K562 (cell line): ENCODE data around the gene RAB17. TPM values are rescaled to one million over a fixed set of nuclear protein-coding genes. Genes with fewer than 3 reads are reported as not detected.

Source experiments
- ATAC-seq: fragments of 200-7000 bp; cut with Tn5 transposase; 3 replicates; pipeline ENCODE4 v1.9.1; 2020; ENCODE audit warnings: moderate library complexity
- BruUV-seq: library from RNA; stranded (reverse); fragments of 400-500 nt; replicated peaks from 2 replicates; lab custom pipeline; 2021; lab: Mats Ljungman, UMichigan
- CTCF ChIA-PET: fragments of 300-600 bp; formaldehyde crosslinking; extraction: SDS; loops from one replicate; lab custom pipeline; 2021; ENCODE audit warnings: low intra/inter-chr PET ratio; lab: Yijun Ruan, JAX
- POLR2A ChIA-PET: fragments of 300-600, 350-650 bp; sonication (Branson Sonifier 250); formaldehyde crosslinking; extraction: SDS; loops from one replicate; lab custom pipeline; 2021; ENCODE audit warnings: antibody characterized with exemption, inconsistent platforms; lab: Yijun Ruan, JAX
- DNase-seq, 4 experiments: peaks; one replicate each; pipeline versions ENCODE4 v3.0.0 to v3.0.0-alpha.2; 2011 to 2018; ENCODE audit warnings: low spot score in 3 of 4, mixed read lengths in 3 of 4; ENCODE audit errors: extremely low read depth in 1 of 4
- FAIRE-seq: peaks from 2 replicates; lab custom pipeline; 2011; peaks lifted over from hg19 to GRCh38; lab: Jason Lieb, UNC
- H2AFZ ChIP-seq: 2 replicates; pipeline ENCODE4 v1.6.0; 2011; ENCODE audit warnings: low read depth, low read length, control low read depth, inconsistent platforms
- H3K27ac ChIP-seq: fragments of 200-600 bp; 3 replicates; pipeline ENCODE4 v1.8.0; 2011; ENCODE audit warnings: low read depth, mild to moderate bottlenecking, control low read depth, inconsistent platforms, low read length, moderate library complexity, mixed read lengths; ENCODE audit errors: extremely low read depth
- H3K27me3 ChIP-seq, 2 experiments: fragments of 300-600 bp in 1 of 2; 2 replicates in 1 of 2; 3 replicates in 1 of 2; pipeline versions ENCODE4 v1.6.0 to v1.8.0; 2011; ENCODE audit warnings: inconsistent platforms in 2 of 2, low read length in 2 of 2, mild to moderate bottlenecking in 1 of 2, mixed read lengths in 1 of 2, moderate library complexity in 1 of 2; ENCODE audit not compliant: control insufficient read depth in 2 of 2, insufficient read depth in 2 of 2
- H3K36me3 ChIP-seq: fragments of 300-600 bp; 3 replicates; pipeline ENCODE4 v1.8.0; 2011; ENCODE audit warnings: mild to moderate bottlenecking, low read length, inconsistent platforms; ENCODE audit not compliant: control insufficient read depth, insufficient read depth
- H3K4me1 ChIP-seq, 2 experiments: fragments of 200-600 bp in 1 of 2; replicated peaks in 1 of 2; 2 replicates in 1 of 2; 3 replicates in 1 of 2; pipeline versions ENCODE4 v1.5.1 to v1.8.0; 2011; ENCODE audit warnings: inconsistent platforms in 2 of 2, low read length in 2 of 2, mild to moderate bottlenecking in 1 of 2, mixed read lengths in 1 of 2, moderate library complexity in 1 of 2; ENCODE audit not compliant: control insufficient read depth in 2 of 2, insufficient read depth in 2 of 2
- H3K4me2 ChIP-seq: 2 replicates; pipeline ENCODE4 v1.6.1; 2011; ENCODE audit warnings: low read length, control low read depth, inconsistent platforms, mixed read lengths; ENCODE audit not compliant: insufficient read depth
- H3K4me3 ChIP-seq: fragments of 200-600 bp; sonication (generic), shearing (Covaris generic); 2 replicates; pipeline ENCODE4 v1.5.1; 2016; ENCODE audit warnings: control low read depth, inconsistent platforms
- H3K79me2 ChIP-seq: fragments of 200-600 bp; 3 replicates; pipeline ENCODE4 v1.8.0; 2011; ENCODE audit warnings: low read length, inconsistent platforms; ENCODE audit not compliant: control insufficient read depth, insufficient read depth
- H3K9ac ChIP-seq, 2 experiments: 2 replicates each; pipeline versions ENCODE4 v1.6.0 to v1.6.1; 2011; ENCODE audit warnings: low read depth in 2 of 2, low read length in 2 of 2, control low read depth in 1 of 2, inconsistent platforms in 1 of 2, mild to moderate bottlenecking in 1 of 2, mixed read lengths in 1 of 2; ENCODE audit not compliant: insufficient read depth in 1 of 2
- H3K9me1 ChIP-seq: one replicate; pipeline ENCODE4 v1.6.0; 2011; ENCODE audit warnings: inconsistent platforms, mild to moderate bottlenecking, low read length, moderate library complexity; ENCODE audit not compliant: control insufficient read depth, insufficient read depth
- H3K9me3 ChIP-seq: replicated peaks from 2 replicates; pipeline ENCODE4 v1.5.1; 2011; ENCODE audit warnings: low read depth, low read length, inconsistent platforms; ENCODE audit not compliant: control insufficient read depth, insufficient read depth
- H4K20me1 ChIP-seq: replicated peaks from 2 replicates; pipeline ENCODE4 v1.6.1; 2011; ENCODE audit warnings: low read length, inconsistent platforms, mixed read lengths; ENCODE audit not compliant: control insufficient read depth, insufficient read depth
- BMI1 ChIP-seq: fragments of 150-350 bp; IDR thresholded peaks from 2 replicates; pipeline ENCODE4 v1.6.1; 2014; ENCODE audit warnings: low read length
- COPS2 ChIP-seq: fragments of 450-650 bp; conservative IDR thresholded peaks from 2 replicates; pipeline ENCODE4 v1.6.1; 2016; ENCODE audit warnings: mild to moderate bottlenecking, moderate library complexity
- GATAD2A ChIP-seq: fragments of 450-650 bp; IDR thresholded peaks from 2 replicates; pipeline ENCODE4 v1.6.1; 2017
- HOMEZ ChIP-seq: fragments of 250-450 bp; sonication (Bioruptor Pico); IDR thresholded peaks from 2 replicates; pipeline ENCODE4 v1.4.0; 2020; ENCODE audit warnings: mild to moderate bottlenecking, moderate library complexity
- KLF13 ChIP-seq: fragments of 450-650 bp; IDR thresholded peaks from 2 replicates; pipeline ENCODE4 v1.6.1; 2016; ENCODE audit warnings: missing genetic modification characterization, low read depth, mild to moderate bottlenecking, missing compliant biosample characterization, moderate library complexity, borderline replicate concordance
- SIN3A ChIP-seq, 2 experiments: fragments of 150-350 bp in 1 of 2; IDR thresholded peaks; 2 replicates each; pipeline ENCODE4 v1.6.1; 2011 to 2016; ENCODE audit warnings: borderline replicate concordance in 2 of 2, low read depth in 2 of 2, low read length in 2 of 2, mild to moderate bottlenecking in 2 of 2, moderate library complexity in 2 of 2; ENCODE audit not compliant: control insufficient read depth in 1 of 2
- THAP7 ChIP-seq: fragments of 250-450 bp; sonication (Bioruptor Pico); IDR thresholded peaks from 2 replicates; pipeline ENCODE4 v1.5.0; 2021
- ZNF212 ChIP-seq: fragments of 450-650 bp; formaldehyde crosslinking; IDR thresholded peaks from 2 replicates; pipeline ENCODE4 v1.4.0; 2020; ENCODE audit warnings: mild to moderate bottlenecking
- ZNF280A ChIP-seq: fragments of 450-650 bp; IDR thresholded peaks from 2 replicates; pipeline ENCODE4 v1.6.1; 2018; ENCODE audit warnings: mild to moderate bottlenecking, low read depth; ENCODE audit not compliant: partially characterized antibody
- ZNF444 ChIP-seq: fragments of 250-450 bp; sonication (Bioruptor Pico); IDR thresholded peaks from 2 replicates; pipeline ENCODE4 v1.4.0; 2020; ENCODE audit warnings: mild to moderate bottlenecking, moderate library complexity
- ZNF785 ChIP-seq: fragments of 250-450 bp; sonication (Bioruptor Pico); IDR thresholded peaks from 2 replicates; pipeline ENCODE4 v1.4.0; 2020; ENCODE audit warnings: mild to moderate bottlenecking
- WGBS: fragments of 100-300 bp; shearing (Covaris generic); methylation state at CpG from one replicate; pipeline ENCODE4 v1.1.6; 2016; ENCODE audit warnings: low coverage, mixed read lengths; ENCODE audit not compliant: insufficient coverage; ENCODE audit errors: missing lambda C conversion rate; 5-methylcytosine and 5-hydroxymethylcytosine counted together
- in situ Hi-C: fragments of 300-500 bp; cut with MboI; formaldehyde crosslinking; loops from 4 replicates; pipeline ENCODE4 v1.15.0; 2018; ENCODE audit warnings: inconsistent platforms, mixed read lengths
- intact Hi-C: fragments of 100-400 bp; cut with micrococcal nuclease; formaldehyde crosslinking; loops from 2 replicates; pipeline ENCODE4 v1.14.2; 2022
- polyA plus RNA-seq, 8 experiments: library from polyadenylated mRNA; depleted of rRNA in 4 of 8; stranded (reverse) in 5 of 8; unstranded in 3 of 8; fragments of >200 nt; fragmentation: Nextera tagmentation in 2 of 8; fragmentation: Illumina TruSeq in 1 of 8; extraction: Ambion mirVana in 2 of 8; extraction: Trizol in 1 of 8; gene quantifications; 2 replicates each; pipeline versions ENCODE4 v1.2.1 to v1.2.3, GENCODE V29; 2011 to 2014; ENCODE audit warnings: inconsistent platforms in 1 of 8, missing spikeins in 1 of 8
- total RNA-seq, 7 experiments: library from RNA; depleted of rRNA in 6 of 7; stranded (reverse); fragments of >200 nt in 6 of 7; fragmentation: Illumina TruSeq in 2 of 7; extraction: Trizol in 2 of 7; gene quantifications; 2 replicates each; pipeline versions ENCODE4 v1.2.1 to v1.2.3, GENCODE V29; 2011 to 2021; ENCODE audit warnings: low replicate concordance in 1 of 7
- TF ChIP-seq, protein P1 (sequence below): sonication (generic); formaldehyde crosslinking; IDR thresholded peaks from 2 replicates; pipeline ENCODE4 v1.8.1; 2022; ENCODE audit warnings: missing genetic modification reagents

Gene RAB17
- total and polyA plus RNA-seq, 9 of the 15 experiments (the other 6 are each of a cell fraction or from before 2014, with no cell fraction given): 0.13 TPM; not detected in 8

- WGBS: 0% methylated on average over 7 of the region's 12 CpGs
- Histone ChIP-seq H3K36me3 (no peaks in the 10 kb centered on the region), H3K9ac (no peak overlapping the region), H2AFZ (no peak overlapping the region), H3K79me2 (no peaks in the 10 kb centered on the region), H4K20me1 (no peaks in the 10 kb centered on the region; the same call in 1 of the 2 replicates), H3K27me3 (peaks cover 6 to 61% of the 10 kb centered on the region in 2 experiments), H3K4me2 (no peak overlapping the region), H3K9me1 (no peaks in the 10 kb centered on the region), H3K27ac (no peak overlapping the region), H3K9me3 (no peaks in the 10 kb centered on the region), H3K4me3 (no peak overlapping the region), H3K4me1 (no peaks in the 10 kb centered on the region)
- FAIRE-seq: no peak
- CTCF ChIA-PET: no interaction called here
- BruUV-seq: no TSS peak
- DNase-seq: no peak
- intact Hi-C loops: no loop called here
- in situ Hi-C loops: no loop called here
- no peak for ATAC-seq
- POLR2A ChIA-PET: interaction anchor here (1.0 kb wide), 1 partner anchor 9 kb away, joined by 4 read pairs; no protein-coding TSS in a partner anchor
- TF ChIP-seq, protein P1, sequence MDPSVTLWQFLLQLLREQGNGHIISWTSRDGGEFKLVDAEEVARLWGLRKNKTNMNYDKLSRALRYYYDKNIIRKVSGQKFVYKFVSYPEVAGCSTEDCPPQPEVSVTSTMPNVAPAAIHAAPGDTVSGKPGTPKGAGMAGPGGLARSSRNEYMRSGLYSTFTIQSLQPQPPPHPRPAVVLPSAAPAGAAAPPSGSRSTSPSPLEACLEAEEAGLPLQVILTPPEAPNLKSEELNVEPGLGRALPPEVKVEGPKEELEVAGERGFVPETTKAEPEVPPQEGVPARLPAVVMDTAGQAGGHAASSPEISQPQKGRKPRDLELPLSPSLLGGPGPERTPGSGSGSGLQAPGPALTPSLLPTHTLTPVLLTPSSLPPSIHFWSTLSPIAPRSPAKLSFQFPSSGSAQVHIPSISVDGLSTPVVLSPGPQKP (CRISPR knock-in tag): no peak
- TF ChIP-seq ZNF444 (no peak), GATAD2A (no peak), ZNF785 (CRISPR knock-in tag) (no peak), BMI1 (no peak), KLF13 (tag) (no peak), THAP7 (no peak), ZNF212 (CRISPR knock-in tag) (no peak), ZNF280A (no peak), SIN3A (IDR thresholded peaks at IDR 0.05; ENCODE audit: borderline replicate concordance in 2 of 2, control insufficient read depth in 1 of 2, low read depth in 2 of 2, low read length in 2 of 2) (no peak), COPS2 (no peak), HOMEZ (CRISPR knock-in tag) (no peak)
Observed at GRCh38 chr2:237630216-237631000, 39.9 kb upstream of the RAB17 start.
